Measurements from ENCODE around the gene SLC7A14.

Gene SLC7A14

DNA sequence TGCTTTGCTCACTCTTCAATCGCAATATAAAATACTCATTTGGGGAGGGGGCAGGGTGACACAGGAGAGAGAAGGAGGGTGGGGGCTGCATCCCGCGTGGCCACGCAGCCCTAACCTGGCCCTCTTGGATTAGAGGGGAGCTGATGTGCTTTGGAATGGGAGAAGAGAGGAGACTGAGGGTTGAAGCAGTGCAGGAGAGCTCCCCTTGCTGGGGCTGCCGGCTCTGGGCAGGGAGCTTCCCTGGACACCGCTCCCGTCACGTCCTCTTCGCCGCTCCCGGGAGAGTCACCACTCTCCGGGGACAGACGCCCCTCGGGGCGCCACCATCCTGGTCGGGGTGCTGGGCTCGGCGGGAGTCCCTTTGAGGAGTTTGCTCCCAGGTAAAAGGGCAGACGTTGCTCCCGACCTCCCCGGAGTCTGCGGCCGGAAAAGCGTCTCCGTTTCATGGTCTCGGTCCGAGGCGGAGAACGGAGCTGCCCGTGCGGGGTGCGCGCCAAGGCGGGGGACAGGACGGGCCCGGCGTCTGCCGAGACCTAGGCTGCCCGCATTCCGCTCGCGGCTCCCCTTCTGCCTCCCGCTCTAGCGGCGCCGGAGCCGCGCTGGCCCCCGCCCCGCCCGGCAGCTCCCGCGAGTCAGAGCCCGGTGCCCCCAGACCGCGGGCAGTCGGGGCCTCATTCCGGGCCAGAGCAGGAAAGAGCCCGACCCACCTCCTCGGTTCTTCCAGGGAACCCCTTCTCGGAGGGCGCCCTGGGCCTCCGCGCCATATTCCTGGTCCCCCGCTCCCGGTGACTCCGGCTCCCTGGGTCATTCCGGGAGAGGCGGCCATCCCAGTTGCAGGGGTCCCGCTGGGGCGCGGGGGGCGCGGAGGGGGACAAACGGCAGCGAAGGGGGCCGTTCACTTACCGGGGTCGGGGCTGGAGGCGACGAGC is 603 bp downstream of the SLC7A14 start:
- TF ChIP-seq ZFP3 (CRISPR knock-in tag; IDR thresholded peaks at IDR 0.05) (no peak), ARNTL (CRISPR knock-in tag; IDR thresholded peaks at IDR 0.05; ENCODE audit: borderline replicate concordance, low read depth) (no peak), ZNF70 (CRISPR knock-in tag; IDR thresholded peaks at IDR 0.05) (no peak), TSHZ2 (CRISPR knock-in tag; IDR thresholded peaks at IDR 0.05) (no peak), TCF4 (CRISPR knock-in tag; IDR thresholded peaks at IDR 0.05; ENCODE audit: borderline replicate concordance) (no peak)
- TF ChIP-seq, protein P1, sequence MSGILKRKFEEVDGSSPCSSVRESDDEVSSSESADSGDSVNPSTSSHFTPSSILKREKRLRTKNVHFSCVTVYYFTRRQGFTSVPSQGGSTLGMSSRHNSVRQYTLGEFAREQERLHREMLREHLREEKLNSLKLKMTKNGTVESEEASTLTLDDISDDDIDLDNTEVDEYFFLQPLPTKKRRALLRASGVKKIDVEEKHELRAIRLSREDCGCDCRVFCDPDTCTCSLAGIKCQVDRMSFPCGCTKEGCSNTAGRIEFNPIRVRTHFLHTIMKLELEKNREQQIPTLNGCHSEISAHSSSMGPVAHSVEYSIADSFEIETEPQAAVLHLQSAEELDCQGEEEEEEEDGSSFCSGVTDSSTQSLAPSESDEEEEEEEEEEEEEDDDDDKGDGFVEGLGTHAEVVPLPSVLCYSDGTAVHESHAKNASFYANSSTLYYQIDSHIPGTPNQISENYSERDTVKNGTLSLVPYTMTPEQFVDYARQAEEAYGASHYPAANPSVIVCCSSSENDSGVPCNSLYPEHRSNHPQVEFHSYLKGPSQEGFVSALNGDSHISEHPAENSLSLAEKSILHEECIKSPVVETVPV (CRISPR knock-in tag; IDR thresholded peaks at IDR 0.05), result no peak
- ATAC-seq, result peak; percentile 80

DNA sequence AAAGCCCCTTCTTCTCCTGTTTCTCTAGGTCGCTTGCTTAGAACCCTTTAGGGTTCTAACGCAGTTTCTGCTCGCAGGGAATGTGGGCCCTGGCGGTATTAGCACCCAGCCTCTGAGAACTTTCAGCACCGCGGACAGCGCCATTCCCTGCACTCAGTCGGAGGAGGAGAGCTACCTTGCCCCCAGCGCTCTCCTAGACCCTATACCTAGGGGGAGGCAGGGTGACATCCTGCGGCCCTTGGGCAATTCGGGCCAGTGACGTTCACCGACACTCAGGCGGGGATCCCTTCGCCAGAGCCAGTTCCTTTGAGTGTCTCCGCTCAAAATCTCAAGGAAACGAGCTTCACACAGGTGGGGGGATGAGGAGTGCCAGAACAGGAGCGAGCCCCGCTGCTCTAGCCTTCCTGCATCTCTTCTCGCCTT is 1.3 kb downstream of the SLC7A14 start:
- TF ChIP-seq, protein P1 (CRISPR knock-in tag; IDR thresholded peaks at IDR 0.05), result no peak
- TF ChIP-seq POU6F1 (CRISPR knock-in tag; IDR thresholded peaks at IDR 0.05; ENCODE audit: borderline replicate concordance, low read depth) (no peak), TOX (CRISPR knock-in tag; IDR thresholded peaks at IDR 0.05; ENCODE audit: borderline replicate concordance) (no peak), ZNF70 (CRISPR knock-in tag; IDR thresholded peaks at IDR 0.05) (no peak), TCF4 (CRISPR knock-in tag; IDR thresholded peaks at IDR 0.05; ENCODE audit: borderline replicate concordance) (no peak), ZFP3 (CRISPR knock-in tag; IDR thresholded peaks at IDR 0.05) (no peak), ZNF565 (CRISPR knock-in tag; conservative IDR thresholded peaks at IDR 0.05; ENCODE audit: low read depth) (no peak), PATZ1 (CRISPR knock-in tag; IDR thresholded peaks at IDR 0.05; ENCODE audit: borderline replicate concordance) (no peak), ZFP30 (CRISPR knock-in tag; IDR thresholded peaks at IDR 0.05) (no peak), ISL1 (CRISPR knock-in tag; IDR thresholded peaks at IDR 0.05) (no peak), TSHZ2 (CRISPR knock-in tag; IDR thresholded peaks at IDR 0.05) (no peak), GLIS3 (CRISPR knock-in tag; IDR thresholded peaks at IDR 0.05) (no peak), CSDC2 (CRISPR knock-in tag; IDR thresholded peaks at IDR 0.05) (no peak), ESRRG (CRISPR knock-in tag; IDR thresholded peaks at IDR 0.05) (no peak), BACH2 (CRISPR knock-in tag; IDR thresholded peaks at IDR 0.05; ENCODE audit: borderline replicate concordance) (no peak), ZC3H10 (CRISPR knock-in tag; IDR thresholded peaks at IDR 0.05) (no peak), CREB5 (CRISPR knock-in tag; IDR thresholded peaks at IDR 0.05; ENCODE audit: low read depth) (no peak), SNAI2 (CRISPR knock-in tag; IDR thresholded peaks at IDR 0.05) (no peak)
- ATAC-seq, result peak; percentile 84

Measured in SK-N-SH treated with all-trans-retinoic acid at 6 μM for 48 hours (cell line).